Calu3 (cell line): ENCODE data around the gene E2F1. TPM values are rescaled to one million over a fixed set of nuclear protein-coding genes. Genes with fewer than 3 reads are reported as not detected.

Experiments used
- BruUV-seq: library from RNA; stranded (reverse); fragments of 400-500 nt; replicated peaks from 2 replicates; lab custom pipeline; 2021; lab: Mats Ljungman, UMichigan
- CTCF ChIA-PET: fragments of 300-600 bp; sonication (Branson Sonifier 250); formaldehyde crosslinking; loops from one replicate; lab custom pipeline; 2022; ENCODE audit warnings: antibody characterized with exemption; lab: Charles Lee
- DNase-seq: peaks from one replicate; pipeline ENCODE4 v3.0.0; 2022
- H3K27ac Mint-ChIP-seq: one replicate; pipeline ENCODE4 v1.8.0; 2022; ENCODE audit warnings: mixed read lengths; ENCODE audit not compliant: unreplicated experiment
- H3K27me3 Mint-ChIP-seq: one replicate; pipeline ENCODE4 v1.8.0; 2022; ENCODE audit warnings: mixed read lengths; ENCODE audit not compliant: unreplicated experiment
- H3K36me3 Mint-ChIP-seq: one replicate; pipeline ENCODE4 v1.8.0; 2022; ENCODE audit warnings: mild to moderate bottlenecking, moderate library complexity, mixed read lengths; ENCODE audit not compliant: insufficient read depth, unreplicated experiment
- H3K4me1 Mint-ChIP-seq: one replicate; pipeline ENCODE4 v1.8.0; 2022; ENCODE audit warnings: mild to moderate bottlenecking, low read depth, mixed read lengths; ENCODE audit not compliant: unreplicated experiment
- H3K4me3 Mint-ChIP-seq: one replicate; pipeline ENCODE4 v1.8.0; 2022; ENCODE audit warnings: mild to moderate bottlenecking, low read depth, moderate library complexity, mixed read lengths; ENCODE audit not compliant: unreplicated experiment
- H3K9me3 Mint-ChIP-seq: one replicate; pipeline ENCODE4 v1.8.0; 2022; ENCODE audit warnings: low read depth, mixed read lengths; ENCODE audit not compliant: unreplicated experiment
- CTCF ChIP-seq: fragments of 200-600 bp; IDR thresholded peaks from one replicate; pipeline ENCODE4 v1.8.0; 2022; ENCODE audit warnings: antibody characterized with exemption; ENCODE audit not compliant: unreplicated experiment
- intact Hi-C: fragments of 100-400 bp; cut with micrococcal nuclease; formaldehyde crosslinking; loops from one replicate; pipeline ENCODE4 v1.10.0; 2022; ENCODE audit not compliant: unreplicated experiment
- total RNA-seq: library from RNA; stranded (reverse); gene quantifications from 2 replicates; pipeline ENCODE4 v1.2.3, GENCODE V29; 2022

Gene E2F1
- total RNA-seq, 1 experiment from 2014 or later: 62.3 TPM

GRCh38 chr20:33684533-33685327 lies 1.5 kb downstream of the E2F1 start:
- H3K36me3 Mint-ChIP-seq: peaks cover 45% of the 10 kb centered on the region
- peak overlapping the region; percentile 62 for H3K4me3 Mint-ChIP-seq
- H3K27ac Mint-ChIP-seq: peak overlapping the region; percentile 69
- no peaks in the 10 kb centered on the region for H3K9me3 Mint-ChIP-seq
- no peak for TF ChIP-seq CTCF
- peak; percentile 43 for DNase-seq
- no TSS peak for BruUV-seq
- intact Hi-C loops: loop anchor here (5.0 kb wide), 1 partner anchor 113 kb away; no protein-coding TSS in a partner anchor
- peaks cover 44% of the 10 kb centered on the region for H3K4me1 Mint-ChIP-seq
- CTCF ChIA-PET: interaction anchor here (0.7 to 1.5 kb wide), 3 partner anchors 17 to 48 kb away, joined by 3 to 11 read pairs (median 3); partner anchors contain the start of gene ACTL10
- H3K27me3 Mint-ChIP-seq: no peaks in the 10 kb centered on the region

- intact Hi-C loops: no loop called here
- CTCF ChIA-PET: no interaction called here
- DNase-seq: no peak
- no peak overlapping the region for H3K27ac Mint-ChIP-seq
- no peak for TF ChIP-seq CTCF
- peaks cover 33% of the 10 kb centered on the region for H3K4me1 Mint-ChIP-seq
- peaks cover 52% of the 10 kb centered on the region for H3K36me3 Mint-ChIP-seq
- no peaks in the 10 kb centered on the region for H3K9me3 Mint-ChIP-seq
- no TSS peak for BruUV-seq
- H3K27me3 Mint-ChIP-seq: no peaks in the 10 kb centered on the region
- H3K4me3 Mint-ChIP-seq: no peak overlapping the region
Observed at GRCh38 chr20:33681728-33682353, 4.3 kb downstream of the E2F1 start.

- Mint-ChIP-seq H3K4me1 (peaks cover 28% of the 10 kb centered on the region), H3K27me3 (no peaks in the 10 kb centered on the region), H3K27ac (no peak overlapping the region), H3K4me3 (no peak overlapping the region), H3K36me3 (peaks cover 52% of the 10 kb centered on the region), H3K9me3 (no peaks in the 10 kb centered on the region)
- TF ChIP-seq CTCF: no peak
- intact Hi-C loops: no loop called here
- CTCF ChIA-PET: no interaction called here
- no peak for DNase-seq
- no TSS peak for BruUV-seq
Observed at GRCh38 chr20:33681288-33681687, 4.9 kb downstream of the E2F1 start.

GRCh38 chr20:33680686-33681085 lies 5.5 kb downstream of the E2F1 start:
- BruUV-seq: no TSS peak
- Mint-ChIP-seq H3K4me1 (peaks cover 28% of the 10 kb centered on the region), H3K36me3 (peaks cover 55% of the 10 kb centered on the region), H3K27ac (no peak overlapping the region), H3K27me3 (no peaks in the 10 kb centered on the region), H3K9me3 (no peaks in the 10 kb centered on the region), H3K4me3 (no peak overlapping the region)
- CTCF ChIA-PET: interaction anchor here (0.9 kb wide), 1 partner anchor 234 kb away, joined by 3 read pairs; no protein-coding TSS in a partner anchor
- intact Hi-C loops: no loop called here
- no peak for DNase-seq
- no peak for TF ChIP-seq CTCF
